ENCODE measurements around the gene CRB2.

DNA sequence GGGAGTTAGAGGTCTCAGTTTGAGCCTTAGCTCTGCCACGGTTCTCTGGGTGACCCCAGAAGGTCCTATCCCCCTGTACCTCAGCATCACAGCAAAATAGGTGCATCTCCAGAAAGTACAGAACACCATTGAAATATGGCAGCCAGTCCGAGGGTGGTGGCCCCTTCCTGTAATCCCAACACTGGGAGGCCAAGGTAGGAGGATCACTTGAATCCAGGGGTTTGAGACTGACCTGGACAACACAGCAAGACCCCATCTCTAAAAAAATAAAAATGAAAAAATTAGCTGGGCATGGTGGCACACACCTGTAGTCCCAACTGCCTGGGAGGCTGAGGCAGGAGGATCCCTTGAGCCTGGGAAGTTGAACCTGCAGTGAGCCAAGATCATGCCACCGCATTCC is 7.0 kb upstream of the CRB2 start:
- TF ChIP-seq POLR2A (IDR thresholded peaks at IDR 0.05; ENCODE audit: low read depth, low read length) (no peak), POLR2AphosphoS5 (IDR thresholded peaks at IDR 0.05; ENCODE audit: insufficient read depth, low read depth, low read length) (no peak)
